Neural crest cell (in vitro differentiated cells): ENCODE data around the gene GRPEL2. TPM values are rescaled to one million over a fixed set of nuclear protein-coding genes. Genes with fewer than 3 reads are reported as not detected.

Experiments used
- DNase-seq: peaks from one replicate; pipeline ENCODE4 v3.0.0; 2021; ENCODE audit warnings: low read depth, mixed read lengths, low spot score
- H3K27ac Mint-ChIP-seq: one replicate; pipeline ENCODE4 v1.8.0; 2021; ENCODE audit warnings: mild to moderate bottlenecking, mixed read lengths; ENCODE audit not compliant: unreplicated experiment
- H3K27me3 Mint-ChIP-seq: 2 replicates; pipeline ENCODE4 v1.8.0; 2021; ENCODE audit warnings: low read depth, mild to moderate bottlenecking, mixed read lengths
- H3K36me3 Mint-ChIP-seq: 2 replicates; pipeline ENCODE4 v1.8.0; 2021; ENCODE audit warnings: low read depth, mild to moderate bottlenecking, mixed read lengths
- H3K4me1 Mint-ChIP-seq: 2 replicates; pipeline ENCODE4 v1.8.0; 2021; ENCODE audit warnings: mixed read lengths
- H3K4me3 Mint-ChIP-seq: one replicate; pipeline ENCODE4 v1.8.0; 2021; ENCODE audit warnings: mild to moderate bottlenecking, mixed read lengths
- H3K9me3 Mint-ChIP-seq: 2 replicates; pipeline ENCODE4 v1.8.0; 2021; ENCODE audit warnings: mixed read lengths
- long read RNA-seq: library from polyadenylated mRNA; unstranded; transcript quantifications from one replicate; pipeline ENCODE4 v2.0.0, GENCODE V29; 2020
- total RNA-seq: library from RNA; stranded (reverse); gene quantifications from 2 replicates; pipeline ENCODE4 v1.2.1, GENCODE V29; 2021
- TF ChIP-seq, protein P1 (sequence below): fragments of 200-600 bp; sonication (generic); conservative IDR thresholded peaks from 2 replicates; pipeline ENCODE4 v1.5.0; 2021; ENCODE audit warnings: antibody characterized with exemption, mild to moderate bottlenecking

GRPEL2 gene, protein sequence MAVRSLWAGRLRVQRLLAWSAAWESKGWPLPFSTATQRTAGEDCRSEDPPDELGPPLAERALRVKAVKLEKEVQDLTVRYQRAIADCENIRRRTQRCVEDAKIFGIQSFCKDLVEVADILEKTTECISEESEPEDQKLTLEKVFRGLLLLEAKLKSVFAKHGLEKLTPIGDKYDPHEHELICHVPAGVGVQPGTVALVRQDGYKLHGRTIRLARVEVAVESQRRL
- 28.8 and 29.2 TPM in 2 replicates for total RNA-seq
- long read RNA-seq, full-length matches to known transcripts, result 16 of 33 reads
- long read RNA-seq, partial matches to known transcripts, result 16 of 33 reads
- long read RNA-seq, other reads (novel, unspliced or antisense), result 1 of 33 reads

DNA sequence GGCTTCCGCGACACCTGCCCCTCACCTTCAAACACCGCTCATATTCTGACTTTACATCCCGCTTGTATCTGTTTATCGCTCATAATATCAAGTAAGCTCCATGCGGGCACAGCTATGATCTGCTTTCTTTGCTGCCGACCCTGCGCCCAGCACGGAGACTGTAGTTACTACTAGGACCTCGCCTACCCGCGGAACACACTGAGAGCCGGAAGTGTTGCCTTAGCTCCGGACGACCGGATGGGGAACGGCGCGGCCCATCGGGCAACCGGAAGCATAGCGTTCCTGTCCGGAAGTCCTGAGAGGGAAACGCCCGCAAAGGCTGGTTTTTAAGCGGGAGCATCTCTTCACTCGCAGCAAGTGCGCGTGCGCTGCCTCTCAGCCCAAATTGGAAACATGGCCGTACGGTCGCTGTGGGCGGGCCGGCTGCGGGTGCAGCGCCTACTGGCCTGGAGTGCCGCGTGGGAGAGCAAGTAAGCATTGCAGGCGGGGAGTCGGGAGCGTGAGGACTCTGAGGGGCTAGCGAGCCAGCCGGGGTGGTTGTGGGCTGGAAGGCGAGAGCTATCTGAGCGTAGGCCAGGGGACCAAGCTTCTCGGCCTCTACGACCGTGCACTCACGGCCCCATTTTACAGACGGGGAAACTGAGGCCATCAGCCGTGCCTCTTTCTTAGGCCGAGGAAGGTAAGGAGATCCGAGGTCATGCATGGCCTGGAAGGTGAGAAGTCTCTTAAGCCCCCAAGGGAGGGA is at the start of gene GRPEL2:
Gene GRPEL2 (plus strand): TSS at position 353 of the 745 bp plus-strand sequence. CDS start 41 bp downstream, at position 394.
- Mint-ChIP-seq H3K27ac (peak within 1 kb of the TSS; percentile 94), H3K4me1 (peaks cover 32% of the 10 kb centered on the region), H3K36me3 (peaks cover 11% of the 10 kb centered on the region), H3K4me3 (peak within 1 kb of the TSS; percentile 95), H3K27me3 (no peaks in the 10 kb centered on the region), H3K9me3 (no peaks in the 10 kb centered on the region)
- TF ChIP-seq, protein P1, sequence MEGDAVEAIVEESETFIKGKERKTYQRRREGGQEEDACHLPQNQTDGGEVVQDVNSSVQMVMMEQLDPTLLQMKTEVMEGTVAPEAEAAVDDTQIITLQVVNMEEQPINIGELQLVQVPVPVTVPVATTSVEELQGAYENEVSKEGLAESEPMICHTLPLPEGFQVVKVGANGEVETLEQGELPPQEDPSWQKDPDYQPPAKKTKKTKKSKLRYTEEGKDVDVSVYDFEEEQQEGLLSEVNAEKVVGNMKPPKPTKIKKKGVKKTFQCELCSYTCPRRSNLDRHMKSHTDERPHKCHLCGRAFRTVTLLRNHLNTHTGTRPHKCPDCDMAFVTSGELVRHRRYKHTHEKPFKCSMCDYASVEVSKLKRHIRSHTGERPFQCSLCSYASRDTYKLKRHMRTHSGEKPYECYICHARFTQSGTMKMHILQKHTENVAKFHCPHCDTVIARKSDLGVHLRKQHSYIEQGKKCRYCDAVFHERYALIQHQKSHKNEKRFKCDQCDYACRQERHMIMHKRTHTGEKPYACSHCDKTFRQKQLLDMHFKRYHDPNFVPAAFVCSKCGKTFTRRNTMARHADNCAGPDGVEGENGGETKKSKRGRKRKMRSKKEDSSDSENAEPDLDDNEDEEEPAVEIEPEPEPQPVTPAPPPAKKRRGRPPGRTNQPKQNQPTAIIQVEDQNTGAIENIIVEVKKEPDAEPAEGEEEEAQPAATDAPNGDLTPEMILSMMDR, result no peak
- DNase-seq, result peak; percentile 86

DNA sequence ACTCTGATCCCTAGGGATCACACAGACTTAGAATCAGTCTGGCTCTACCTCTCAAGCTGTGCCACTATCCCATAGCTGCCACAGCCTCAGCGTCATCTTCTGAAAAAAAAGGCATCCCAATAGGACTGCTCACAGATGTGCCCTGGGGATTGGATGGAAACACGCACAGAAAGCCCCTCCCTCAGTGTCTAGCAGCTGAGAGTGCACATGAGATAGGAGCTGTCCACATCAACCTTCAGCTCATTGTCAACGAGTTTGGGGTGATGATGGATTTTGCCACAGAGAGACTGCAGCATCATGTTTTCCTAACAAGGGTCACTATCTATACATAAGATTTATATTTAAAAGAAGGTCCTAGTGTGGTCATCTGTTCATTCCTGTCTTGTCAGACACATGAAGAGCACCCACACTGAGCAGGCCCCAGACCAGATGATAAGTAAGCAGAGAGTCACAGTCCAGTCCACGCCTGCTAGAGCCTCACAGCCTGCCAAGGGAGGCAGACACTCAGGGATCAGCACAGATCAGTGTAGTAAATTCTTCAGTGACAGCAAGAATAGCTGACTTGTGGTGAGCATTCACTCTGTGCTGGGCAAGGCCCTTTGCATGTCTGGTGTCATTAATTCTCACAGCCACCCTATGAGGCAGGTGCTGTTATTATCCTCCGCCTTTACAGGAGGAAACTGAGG is 47.8 kb upstream of the GRPEL2 start:
- H3K36me3 Mint-ChIP-seq, result no peaks in the 10 kb centered on the region
- H3K27ac Mint-ChIP-seq, result no peak overlapping the region
- no peak for DNase-seq
- H3K27me3 Mint-ChIP-seq, result no peaks in the 10 kb centered on the region
- no peak overlapping the region for H3K4me3 Mint-ChIP-seq
- H3K4me1 Mint-ChIP-seq, result peaks cover 7% of the 10 kb centered on the region
- no peaks in the 10 kb centered on the region for H3K9me3 Mint-ChIP-seq
- TF ChIP-seq, protein P1, result no peak

DNA sequence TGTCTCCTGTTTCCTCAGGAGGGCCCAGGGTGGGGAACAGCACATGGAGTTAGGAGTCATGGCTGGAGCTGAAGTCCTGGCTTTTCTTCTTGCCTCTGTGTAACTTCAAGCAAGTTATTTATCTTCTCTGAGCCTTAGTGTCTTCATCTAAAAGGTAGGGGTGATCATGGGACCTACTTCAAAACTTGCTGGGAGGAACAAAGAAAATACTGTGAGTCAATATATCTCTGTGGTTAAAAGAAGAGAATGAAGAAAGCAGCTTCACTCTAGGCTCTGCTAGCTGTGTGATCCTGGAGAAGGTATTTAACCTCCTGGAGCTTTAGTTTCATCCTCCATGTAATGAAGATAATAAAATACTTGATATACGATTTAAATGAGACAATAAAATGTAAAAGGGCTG is 47.1 kb upstream of the GRPEL2 start:
- Mint-ChIP-seq H3K27ac (no peak overlapping the region), H3K36me3 (no peaks in the 10 kb centered on the region)

DNA sequence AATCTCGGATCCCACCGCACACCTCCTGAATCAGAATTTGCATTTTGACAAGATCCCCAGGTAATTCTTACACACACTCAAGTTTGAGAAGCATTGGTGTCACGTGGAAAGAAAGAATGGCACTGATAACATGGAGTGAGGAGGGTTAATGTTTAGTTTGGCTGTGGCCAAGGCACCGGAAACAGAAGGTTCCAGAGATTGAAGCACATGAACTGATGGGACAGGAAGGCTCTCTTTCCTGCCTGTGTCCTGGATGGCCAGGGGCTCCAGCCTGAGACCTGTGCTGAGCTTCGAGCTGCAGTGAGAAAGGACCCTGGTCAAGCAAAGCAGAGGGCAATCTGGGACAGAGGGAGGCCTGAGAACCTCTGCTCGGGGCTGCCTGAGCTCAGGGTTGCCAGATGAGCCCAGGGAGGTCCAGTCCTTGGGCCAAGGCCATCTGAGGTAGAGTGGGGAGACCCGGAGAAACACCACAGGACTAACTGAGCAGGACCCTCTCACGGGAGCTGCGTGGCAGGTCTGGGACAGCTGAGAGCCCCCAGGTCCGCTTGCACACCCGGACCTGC is 46.4 kb upstream of the GRPEL2 start:
- DNase-seq, result no peak
- Mint-ChIP-seq H3K4me1 (peaks cover 7% of the 10 kb centered on the region), H3K27ac (no peak overlapping the region), H3K9me3 (no peaks in the 10 kb centered on the region), H3K27me3 (no peaks in the 10 kb centered on the region), H3K4me3 (no peak overlapping the region), H3K36me3 (no peaks in the 10 kb centered on the region)
- TF ChIP-seq, protein P1, result no peak

More for the DNA sequence above, 47.1 kb upstream of the GRPEL2 start:
- H3K27me3 Mint-ChIP-seq, result no peaks in the 10 kb centered on the region
- no peaks in the 10 kb centered on the region for H3K9me3 Mint-ChIP-seq
- H3K4me3 Mint-ChIP-seq, result no peak overlapping the region
- TF ChIP-seq, protein P1, result no peak
- peaks cover 7% of the 10 kb centered on the region for H3K4me1 Mint-ChIP-seq
- DNase-seq, result no peak

DNA sequence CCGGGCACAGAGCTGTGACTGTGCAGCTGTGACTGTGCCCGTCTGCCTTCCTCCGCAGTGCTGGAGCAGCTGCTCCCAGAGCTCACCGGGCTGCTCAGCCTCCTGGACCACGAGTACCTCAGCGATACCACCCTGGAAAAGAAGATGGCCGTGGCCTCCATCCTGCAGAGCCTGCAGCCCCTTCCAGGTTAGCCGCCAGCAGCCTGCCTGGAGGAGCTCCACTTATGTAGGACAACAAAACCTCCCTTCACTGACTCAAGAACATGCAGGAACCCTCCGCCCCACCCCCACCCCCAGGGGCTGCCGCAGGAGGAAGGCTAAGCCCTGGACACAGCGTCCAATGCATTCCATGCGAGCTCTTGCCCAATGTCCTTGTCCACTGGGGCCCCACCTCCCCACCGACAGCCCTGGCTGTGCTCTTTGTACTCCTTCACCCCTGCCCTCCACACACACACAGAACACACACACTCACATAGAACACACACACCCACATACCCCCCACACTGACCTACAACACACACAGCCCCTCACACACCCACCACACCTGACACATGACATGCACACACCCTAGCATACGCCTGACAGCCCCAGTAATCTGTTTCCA is 45.7 kb upstream of the GRPEL2 start:
- peaks cover 7% of the 10 kb centered on the region for H3K4me1 Mint-ChIP-seq
- TF ChIP-seq, protein P1, result no peak
- no peaks in the 10 kb centered on the region for H3K9me3 Mint-ChIP-seq
- no peak for DNase-seq
- H3K27ac Mint-ChIP-seq, result peak overlapping the region; percentile 67
- H3K36me3 Mint-ChIP-seq, result no peaks in the 10 kb centered on the region
- H3K27me3 Mint-ChIP-seq, result no peaks in the 10 kb centered on the region
- no peak overlapping the region for H3K4me3 Mint-ChIP-seq
